ENCODE measurements around the gene TNRC18. TPM values are rescaled to one million over a fixed set of nuclear protein-coding genes. Genes with fewer than 3 reads are reported as not detected.

Gene TNRC18
- total and polyA plus RNA-seq, 9 of the 15 experiments (the other 6 are each of a cell fraction or from before 2014, with no cell fraction given): 0.03 to 43.2 (median 18.0) TPM

DNA sequence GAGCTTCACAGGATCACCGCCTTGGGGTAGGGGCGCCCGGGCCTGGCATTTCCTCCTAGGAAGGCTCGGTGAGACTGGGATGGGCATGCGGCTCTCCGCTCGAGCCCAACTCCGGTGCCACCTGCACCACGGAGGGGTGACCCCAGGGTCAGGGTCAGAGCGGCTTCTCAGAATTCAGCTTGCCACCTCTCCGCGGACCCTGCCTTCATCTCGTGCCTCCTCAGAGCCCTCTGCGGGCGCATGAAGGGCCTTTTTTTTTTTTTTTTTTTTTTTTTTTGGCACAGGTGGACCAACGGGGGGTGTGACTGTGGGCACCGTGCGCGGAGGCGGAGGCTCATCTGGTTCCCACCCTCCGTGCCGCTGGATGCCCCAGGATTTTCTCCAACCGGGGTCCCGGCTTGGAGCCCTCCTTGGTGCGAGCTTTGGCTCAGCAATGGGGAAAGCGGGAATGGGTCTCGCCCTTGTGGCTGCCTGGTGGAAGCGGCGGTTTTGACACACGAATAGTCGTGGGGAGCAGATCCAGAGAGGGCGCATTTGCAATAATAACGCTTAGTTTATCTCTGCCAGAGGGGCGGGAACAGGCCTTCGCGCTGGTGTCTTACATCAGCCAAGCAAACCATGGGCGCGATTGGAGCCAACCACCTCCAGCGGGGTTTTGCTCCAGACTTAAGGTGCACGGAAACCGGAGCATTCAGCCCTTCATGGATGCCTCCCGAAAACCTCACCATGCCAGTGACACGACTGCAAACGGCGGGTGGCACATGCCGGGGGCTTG is 5.0 kb upstream of the TNRC18 start (continued):
- TF ChIP-seq, protein P1, sequence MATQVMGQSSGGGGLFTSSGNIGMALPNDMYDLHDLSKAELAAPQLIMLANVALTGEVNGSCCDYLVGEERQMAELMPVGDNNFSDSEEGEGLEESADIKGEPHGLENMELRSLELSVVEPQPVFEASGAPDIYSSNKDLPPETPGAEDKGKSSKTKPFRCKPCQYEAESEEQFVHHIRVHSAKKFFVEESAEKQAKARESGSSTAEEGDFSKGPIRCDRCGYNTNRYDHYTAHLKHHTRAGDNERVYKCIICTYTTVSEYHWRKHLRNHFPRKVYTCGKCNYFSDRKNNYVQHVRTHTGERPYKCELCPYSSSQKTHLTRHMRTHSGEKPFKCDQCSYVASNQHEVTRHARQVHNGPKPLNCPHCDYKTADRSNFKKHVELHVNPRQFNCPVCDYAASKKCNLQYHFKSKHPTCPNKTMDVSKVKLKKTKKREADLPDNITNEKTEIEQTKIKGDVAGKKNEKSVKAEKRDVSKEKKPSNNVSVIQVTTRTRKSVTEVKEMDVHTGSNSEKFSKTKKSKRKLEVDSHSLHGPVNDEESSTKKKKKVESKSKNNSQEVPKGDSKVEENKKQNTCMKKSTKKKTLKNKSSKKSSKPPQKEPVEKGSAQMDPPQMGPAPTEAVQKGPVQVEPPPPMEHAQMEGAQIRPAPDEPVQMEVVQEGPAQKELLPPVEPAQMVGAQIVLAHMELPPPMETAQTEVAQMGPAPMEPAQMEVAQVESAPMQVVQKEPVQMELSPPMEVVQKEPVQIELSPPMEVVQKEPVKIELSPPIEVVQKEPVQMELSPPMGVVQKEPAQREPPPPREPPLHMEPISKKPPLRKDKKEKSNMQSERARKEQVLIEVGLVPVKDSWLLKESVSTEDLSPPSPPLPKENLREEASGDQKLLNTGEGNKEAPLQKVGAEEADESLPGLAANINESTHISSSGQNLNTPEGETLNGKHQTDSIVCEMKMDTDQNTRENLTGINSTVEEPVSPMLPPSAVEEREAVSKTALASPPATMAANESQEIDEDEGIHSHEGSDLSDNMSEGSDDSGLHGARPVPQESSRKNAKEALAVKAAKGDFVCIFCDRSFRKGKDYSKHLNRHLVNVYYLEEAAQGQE (IDR thresholded peaks at IDR 0.05; ENCODE audit: borderline replicate concordance): no peak
- TF ChIP-seq, protein P1 (CRISPR knock-in tag; IDR thresholded peaks at IDR 0.05; ENCODE audit: low read depth): peak; percentile 21; the same call in 1 of the 2 replicates
- TF ChIP-seq, protein P2, sequence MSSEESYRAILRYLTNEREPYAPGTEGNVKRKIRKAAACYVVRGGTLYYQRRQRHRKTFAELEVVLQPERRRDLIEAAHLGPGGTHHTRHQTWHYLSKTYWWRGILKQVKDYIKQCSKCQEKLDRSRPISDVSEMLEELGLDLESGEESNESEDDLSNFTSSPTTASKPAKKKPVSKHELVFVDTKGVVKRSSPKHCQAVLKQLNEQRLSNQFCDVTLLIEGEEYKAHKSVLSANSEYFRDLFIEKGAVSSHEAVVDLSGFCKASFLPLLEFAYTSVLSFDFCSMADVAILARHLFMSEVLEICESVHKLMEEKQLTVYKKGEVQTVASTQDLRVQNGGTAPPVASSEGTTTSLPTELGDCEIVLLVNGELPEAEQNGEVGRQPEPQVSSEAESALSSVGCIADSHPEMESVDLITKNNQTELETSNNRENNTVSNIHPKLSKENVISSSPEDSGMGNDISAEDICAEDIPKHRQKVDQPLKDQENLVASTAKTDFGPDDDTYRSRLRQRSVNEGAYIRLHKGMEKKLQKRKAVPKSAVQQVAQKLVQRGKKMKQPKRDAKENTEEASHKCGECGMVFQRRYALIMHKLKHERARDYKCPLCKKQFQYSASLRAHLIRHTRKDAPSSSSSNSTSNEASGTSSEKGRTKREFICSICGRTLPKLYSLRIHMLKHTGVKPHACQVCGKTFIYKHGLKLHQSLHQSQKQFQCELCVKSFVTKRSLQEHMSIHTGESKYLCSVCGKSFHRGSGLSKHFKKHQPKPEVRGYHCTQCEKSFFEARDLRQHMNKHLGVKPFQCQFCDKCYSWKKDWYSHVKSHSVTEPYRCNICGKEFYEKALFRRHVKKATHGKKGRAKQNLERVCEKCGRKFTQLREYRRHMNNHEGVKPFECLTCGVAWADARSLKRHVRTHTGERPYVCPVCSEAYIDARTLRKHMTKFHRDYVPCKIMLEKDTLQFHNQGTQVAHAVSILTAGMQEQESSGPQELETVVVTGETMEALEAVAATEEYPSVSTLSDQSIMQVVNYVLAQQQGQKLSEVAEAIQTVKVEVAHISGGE (CRISPR knock-in tag; IDR thresholded peaks at IDR 0.05): peak in 1 of 3 experiments; percentile 44; a peak in 1 of 6 replicates
- TF ChIP-seq CSDE1 (IDR thresholded peaks at IDR 0.05) (no peak), HCFC1 (IDR thresholded peaks at IDR 0.05; ENCODE audit: low read depth, low read length) (peak; percentile 14; the same call in 1 of the 2 replicates)
- TF ChIP-seq, protein P3, sequence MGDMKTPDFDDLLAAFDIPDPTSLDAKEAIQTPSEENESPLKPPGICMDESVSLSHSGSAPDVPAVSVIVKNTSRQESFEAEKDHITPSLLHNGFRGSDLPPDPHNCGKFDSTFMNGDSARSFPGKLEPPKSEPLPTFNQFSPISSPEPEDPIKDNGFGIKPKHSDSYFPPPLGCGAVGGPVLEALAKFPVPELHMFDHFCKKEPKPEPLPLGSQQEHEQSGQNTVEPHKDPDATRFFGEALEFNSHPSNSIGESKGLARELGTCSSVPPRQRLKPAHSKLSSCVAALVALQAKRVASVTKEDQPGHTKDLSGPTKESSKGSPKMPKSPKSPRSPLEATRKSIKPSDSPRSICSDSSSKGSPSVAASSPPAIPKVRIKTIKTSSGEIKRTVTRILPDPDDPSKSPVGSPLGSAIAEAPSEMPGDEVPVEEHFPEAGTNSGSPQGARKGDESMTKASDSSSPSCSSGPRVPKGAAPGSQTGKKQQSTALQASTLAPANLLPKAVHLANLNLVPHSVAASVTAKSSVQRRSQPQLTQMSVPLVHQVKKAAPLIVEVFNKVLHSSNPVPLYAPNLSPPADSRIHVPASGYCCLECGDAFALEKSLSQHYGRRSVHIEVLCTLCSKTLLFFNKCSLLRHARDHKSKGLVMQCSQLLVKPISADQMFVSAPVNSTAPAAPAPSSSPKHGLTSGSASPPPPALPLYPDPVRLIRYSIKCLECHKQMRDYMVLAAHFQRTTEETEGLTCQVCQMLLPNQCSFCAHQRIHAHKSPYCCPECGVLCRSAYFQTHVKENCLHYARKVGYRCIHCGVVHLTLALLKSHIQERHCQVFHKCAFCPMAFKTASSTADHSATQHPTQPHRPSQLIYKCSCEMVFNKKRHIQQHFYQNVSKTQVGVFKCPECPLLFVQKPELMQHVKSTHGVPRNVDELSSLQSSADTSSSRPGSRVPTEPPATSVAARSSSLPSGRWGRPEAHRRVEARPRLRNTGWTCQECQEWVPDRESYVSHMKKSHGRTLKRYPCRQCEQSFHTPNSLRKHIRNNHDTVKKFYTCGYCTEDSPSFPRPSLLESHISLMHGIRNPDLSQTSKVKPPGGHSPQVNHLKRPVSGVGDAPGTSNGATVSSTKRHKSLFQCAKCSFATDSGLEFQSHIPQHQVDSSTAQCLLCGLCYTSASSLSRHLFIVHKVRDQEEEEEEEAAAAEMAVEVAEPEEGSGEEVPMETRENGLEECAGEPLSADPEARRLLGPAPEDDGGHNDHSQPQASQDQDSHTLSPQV (IDR thresholded peaks at IDR 0.05): peak; percentile 95
- TF ChIP-seq, protein P4, sequence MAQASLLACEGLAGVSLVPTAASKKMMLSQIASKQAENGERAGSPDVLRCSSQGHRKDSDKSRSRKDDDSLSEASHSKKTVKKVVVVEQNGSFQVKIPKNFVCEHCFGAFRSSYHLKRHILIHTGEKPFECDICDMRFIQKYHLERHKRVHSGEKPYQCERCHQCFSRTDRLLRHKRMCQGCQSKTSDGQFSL (CRISPR knock-in tag; IDR thresholded peaks at IDR 0.05): no peak; the same call in 1 of the 2 replicates
- TF ChIP-seq, protein P4 (tag; IDR thresholded peaks at IDR 0.05): 0 out of 4 replicates have a peak, but pooled peaks of 1 of the 2 experiments have one; percentile 2
